ENCODE data around the gene CAMKV.
"Not testable (repeated sequence)": the region's sequence is repeated elsewhere in the genome, so short reads cannot be mapped to it uniquely, and the experiment has no call there.

Gene CAMKV

DNA sequence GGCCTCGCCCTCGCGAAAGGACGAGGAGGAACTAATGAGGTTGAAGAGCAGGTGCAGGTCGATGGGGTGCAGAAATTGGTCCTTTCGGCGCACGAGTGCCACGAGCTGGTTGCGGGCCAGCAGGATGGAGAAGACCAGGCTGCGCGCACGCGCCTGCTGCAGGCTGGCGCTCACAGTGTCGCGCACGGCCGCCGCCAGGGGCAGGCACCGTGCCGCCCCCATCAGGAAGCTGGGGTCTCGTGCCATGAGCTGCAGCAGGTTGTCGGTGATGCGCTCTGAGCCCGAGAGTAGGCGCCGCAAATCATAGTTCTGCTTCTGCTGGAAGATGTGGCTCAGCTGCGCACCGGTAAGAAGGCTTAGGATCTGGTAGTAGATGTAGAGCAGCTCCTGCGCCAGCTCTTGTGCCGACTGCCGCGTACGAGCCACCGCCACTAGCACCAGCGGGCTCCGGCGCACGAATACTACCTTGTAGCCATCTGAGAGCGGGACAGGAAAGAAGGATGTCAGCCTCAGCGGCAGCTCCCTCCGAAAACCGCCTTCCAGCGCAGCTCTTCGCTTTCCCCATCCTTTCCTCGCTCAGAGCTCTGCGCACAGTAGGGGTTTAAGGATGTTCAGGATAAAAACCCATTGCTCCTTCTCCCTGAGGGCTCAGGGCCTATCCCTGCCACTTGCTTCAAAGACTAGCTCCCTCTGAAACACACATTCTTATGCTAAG is 40.9 kb upstream of the CAMKV start:
- TF ChIP-seq, protein P1, sequence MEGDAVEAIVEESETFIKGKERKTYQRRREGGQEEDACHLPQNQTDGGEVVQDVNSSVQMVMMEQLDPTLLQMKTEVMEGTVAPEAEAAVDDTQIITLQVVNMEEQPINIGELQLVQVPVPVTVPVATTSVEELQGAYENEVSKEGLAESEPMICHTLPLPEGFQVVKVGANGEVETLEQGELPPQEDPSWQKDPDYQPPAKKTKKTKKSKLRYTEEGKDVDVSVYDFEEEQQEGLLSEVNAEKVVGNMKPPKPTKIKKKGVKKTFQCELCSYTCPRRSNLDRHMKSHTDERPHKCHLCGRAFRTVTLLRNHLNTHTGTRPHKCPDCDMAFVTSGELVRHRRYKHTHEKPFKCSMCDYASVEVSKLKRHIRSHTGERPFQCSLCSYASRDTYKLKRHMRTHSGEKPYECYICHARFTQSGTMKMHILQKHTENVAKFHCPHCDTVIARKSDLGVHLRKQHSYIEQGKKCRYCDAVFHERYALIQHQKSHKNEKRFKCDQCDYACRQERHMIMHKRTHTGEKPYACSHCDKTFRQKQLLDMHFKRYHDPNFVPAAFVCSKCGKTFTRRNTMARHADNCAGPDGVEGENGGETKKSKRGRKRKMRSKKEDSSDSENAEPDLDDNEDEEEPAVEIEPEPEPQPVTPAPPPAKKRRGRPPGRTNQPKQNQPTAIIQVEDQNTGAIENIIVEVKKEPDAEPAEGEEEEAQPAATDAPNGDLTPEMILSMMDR (IDR thresholded peaks at IDR 0.05; ENCODE audit: low read depth, low read length): no peak
- no peak for DNase-seq (ENCODE audit: extremely low read depth, low read depth)

DNA sequence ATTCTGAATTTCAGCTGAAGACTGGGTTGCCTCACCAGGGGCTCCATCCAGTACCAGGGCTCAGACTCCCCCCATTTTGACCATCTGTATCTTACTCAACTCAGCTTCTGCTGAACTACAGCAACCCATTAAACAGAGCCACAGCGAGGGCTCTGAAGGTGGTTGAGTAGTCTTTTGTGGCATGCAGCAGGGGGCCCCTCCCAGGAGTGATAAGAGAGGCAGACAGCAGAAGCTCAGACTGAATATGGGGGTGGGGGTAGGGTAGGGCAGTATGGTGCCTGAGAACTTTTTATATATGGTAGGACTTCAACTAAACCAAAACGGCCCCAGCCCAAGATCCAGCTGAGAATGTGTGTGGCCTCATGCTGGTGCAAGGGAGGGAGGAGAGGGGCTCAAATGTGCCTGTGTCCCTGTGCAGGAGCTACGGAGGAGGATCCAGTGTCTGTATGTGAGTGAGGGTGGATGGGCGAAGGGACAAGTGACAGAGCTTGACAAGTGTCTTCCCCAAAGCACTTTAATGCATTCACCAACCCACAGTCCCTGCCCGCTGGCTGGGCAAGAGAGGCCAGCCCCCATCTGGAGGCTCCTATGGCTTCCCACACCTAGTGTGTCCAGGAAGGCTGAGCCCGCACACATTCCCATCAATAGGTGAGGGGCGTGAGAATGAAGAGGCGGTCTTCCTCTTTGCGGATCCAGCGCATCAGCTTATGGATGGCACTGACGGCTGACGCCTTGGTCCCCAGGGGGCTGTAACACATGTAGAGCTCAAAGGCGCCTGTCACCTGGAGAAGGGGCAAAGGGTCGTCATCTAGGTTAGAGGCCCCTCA is 38.9 kb upstream of the CAMKV start:
- TF ChIP-seq, protein P1 (IDR thresholded peaks at IDR 0.05; ENCODE audit: low read depth, low read length): no peak
- no peak for DNase-seq (ENCODE audit: extremely low read depth, low read depth)

DNA sequence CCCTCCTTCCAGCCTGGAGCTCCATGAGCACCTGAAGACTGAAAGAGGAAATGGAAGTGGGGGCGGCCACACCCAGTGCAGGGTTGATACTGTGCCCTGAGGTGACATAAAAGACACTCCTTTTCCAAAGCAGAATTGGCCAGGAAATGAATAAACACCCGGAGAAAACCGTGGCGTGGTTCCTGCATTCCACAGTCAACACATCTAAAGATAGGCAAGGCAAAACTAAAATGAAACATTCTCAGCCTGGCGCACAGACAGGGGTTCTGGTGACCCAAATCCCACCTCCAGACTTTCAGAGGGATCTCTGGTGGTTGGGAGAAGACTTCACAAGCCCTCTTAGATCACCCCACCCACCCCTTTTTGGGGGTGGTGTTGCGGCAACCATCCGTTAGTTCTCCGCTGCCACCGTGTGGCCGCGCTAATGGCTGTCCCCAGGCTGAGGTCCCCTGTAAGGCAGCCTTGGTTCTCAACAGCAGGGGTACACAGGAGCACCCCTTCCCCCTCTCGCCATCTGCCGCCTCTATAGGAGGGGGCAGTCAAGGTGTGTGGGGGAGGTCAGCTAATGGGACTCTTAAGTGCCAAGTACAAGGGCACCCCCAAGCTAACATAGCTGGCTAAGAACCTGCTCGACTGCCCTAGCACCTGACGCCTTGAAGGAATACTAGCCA is 36.5 kb upstream of the CAMKV start:
- TF ChIP-seq, protein P1 (IDR thresholded peaks at IDR 0.05; ENCODE audit: low read depth, low read length): peak; percentile 69

DNA sequence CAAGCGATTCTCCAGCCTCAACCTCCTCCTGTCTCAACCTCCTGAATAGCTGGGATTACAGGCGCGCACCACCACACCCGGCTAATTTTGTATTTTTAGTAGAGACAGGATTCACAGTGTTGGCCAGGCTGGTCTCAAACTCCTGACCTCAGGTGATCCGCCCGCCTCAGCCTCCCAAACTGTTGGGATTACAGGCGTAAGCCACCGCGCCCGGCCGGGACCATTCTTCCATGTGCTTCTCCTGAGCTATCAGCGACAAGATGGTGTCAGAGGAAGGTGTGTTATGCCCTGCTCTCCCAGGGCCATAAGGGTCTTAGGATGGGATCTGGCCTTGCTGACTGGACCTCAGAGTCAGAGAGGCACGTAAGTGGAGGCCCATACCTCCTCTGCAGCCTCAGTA is 34.7 kb upstream of the CAMKV start:
- DNase-seq (ENCODE audit: extremely low read depth, low read depth): not testable (repeated sequence)

More for the DNA sequence above, 36.5 kb upstream of the CAMKV start:
- DNase-seq (ENCODE audit: extremely low read depth, low read depth): peak; percentile 32

DNA sequence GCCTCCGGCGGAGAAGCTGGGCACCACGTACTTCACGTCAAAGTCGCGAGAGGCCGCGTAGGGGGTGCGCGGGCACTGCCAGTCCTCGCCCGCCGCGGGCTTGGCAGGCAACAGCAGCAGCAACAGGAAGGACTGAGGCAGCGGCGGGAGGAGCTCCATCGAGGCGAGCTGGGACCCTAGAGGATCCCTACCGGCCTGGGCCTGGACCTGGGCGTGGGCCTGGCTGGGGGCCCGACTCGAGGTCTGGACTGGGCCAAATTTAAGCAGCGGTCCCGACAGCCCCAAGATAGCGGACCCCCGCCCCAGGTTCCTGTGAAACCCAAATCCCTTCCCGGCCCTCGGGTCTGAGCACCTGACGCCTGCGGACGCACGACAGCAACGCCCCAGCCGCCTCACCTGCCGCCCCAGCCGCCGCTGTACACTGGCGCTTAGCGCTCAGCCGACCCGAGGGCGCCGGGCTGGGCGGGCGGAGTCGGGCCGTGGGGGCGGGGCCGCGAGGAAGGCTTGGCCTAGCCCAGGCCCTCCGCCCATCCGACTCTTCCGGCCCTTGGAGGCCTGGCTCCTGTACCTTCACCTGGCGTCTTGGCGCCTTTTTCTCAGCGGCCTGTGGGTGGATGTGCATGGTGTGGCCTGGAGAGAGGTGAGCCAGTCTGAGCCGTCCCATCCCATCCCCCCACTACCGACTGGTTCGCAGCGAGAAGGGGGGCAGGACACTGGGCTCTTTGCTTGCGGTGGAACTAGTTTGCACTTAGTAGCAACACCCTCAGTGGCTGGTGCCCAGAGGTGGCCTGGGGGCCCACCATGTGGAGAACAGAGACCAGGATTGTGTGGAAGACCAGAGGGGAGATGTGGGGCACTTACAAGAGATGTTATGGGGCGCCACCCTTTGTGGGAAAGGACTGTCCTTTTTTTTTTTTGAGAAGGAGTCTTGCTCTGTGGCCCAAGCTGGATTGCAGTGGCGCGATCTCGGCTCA is 34.0 kb upstream of the CAMKV start, which contains the start of gene MST1R:
Gene MST1R, minus strand, starts transcription at position 423 of the 974 bp plus-strand sequence. Its CDS starts 264 bp downstream, at position 159.
- TF ChIP-seq, protein P1 (IDR thresholded peaks at IDR 0.05; ENCODE audit: low read depth, low read length): no peak
- no peak for DNase-seq (ENCODE audit: extremely low read depth, low read depth)

DNA sequence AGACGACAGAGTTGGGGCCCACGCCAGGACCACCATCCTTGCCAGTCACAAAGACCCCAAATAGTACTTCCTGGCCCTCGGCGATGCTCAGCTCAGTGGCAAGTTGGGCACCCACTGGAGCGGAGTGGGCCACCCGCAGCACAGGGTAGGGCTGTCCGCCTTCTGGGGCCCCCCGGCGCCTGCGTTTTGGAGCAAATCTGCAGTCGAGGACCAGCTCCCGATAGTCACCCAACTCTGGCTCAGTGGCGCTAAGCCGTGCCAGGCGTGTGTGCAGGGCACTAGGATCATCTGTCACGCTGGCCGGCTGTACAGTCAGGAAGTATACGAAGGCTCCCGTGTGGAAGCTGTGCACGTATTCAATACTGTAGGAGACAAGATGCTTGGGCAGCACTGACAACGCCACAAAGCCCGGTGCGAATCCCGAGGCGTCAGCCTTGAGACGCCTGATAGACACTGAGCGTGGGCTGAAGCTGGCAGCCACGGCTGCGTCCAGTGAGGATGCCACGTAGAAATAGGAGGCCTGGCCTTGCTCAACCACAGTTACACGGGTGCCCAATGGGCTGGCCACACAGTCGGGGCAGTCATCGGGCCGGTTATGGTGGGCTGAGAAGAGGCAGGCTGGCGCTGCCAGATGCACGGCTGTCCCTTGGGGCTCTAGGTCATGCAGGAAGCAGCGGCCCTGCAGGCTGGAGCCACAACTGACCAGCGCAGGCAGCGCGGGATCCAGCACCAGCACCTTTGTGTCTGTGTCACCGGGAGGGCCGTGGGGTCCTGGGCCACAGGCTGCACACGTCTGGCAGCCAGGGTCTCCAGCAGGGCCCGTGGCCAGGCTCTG is 33.0 kb upstream of the CAMKV start:
- TF ChIP-seq, protein P1 (IDR thresholded peaks at IDR 0.05; ENCODE audit: low read depth, low read length): no peak
- DNase-seq (ENCODE audit: extremely low read depth, low read depth): no peak

Data from AG09319 (cell line).